K562 (cell line): ENCODE results near the gene CCDC82. TPM values are rescaled to one million over a fixed set of nuclear protein-coding genes. Genes with fewer than 3 reads are reported as not detected.

Source experiments
- EGR1 ChIP-seq: fragments of 450-650 bp; conservative IDR thresholded peaks from 2 replicates; pipeline ENCODE4 v1.6.1; 2017; ENCODE audit warnings: mild to moderate bottlenecking
- GABPB2 ChIP-seq: fragments of 250-450 bp; sonication (Bioruptor Pico); conservative IDR thresholded peaks from 2 replicates; pipeline ENCODE4 v1.5.1; 2021; ENCODE audit warnings: mild to moderate bottlenecking
- HDAC6 ChIP-seq: IDR thresholded peaks from 2 replicates; pipeline ENCODE4 v1.6.1; 2012; ENCODE audit warnings: low read depth, mild to moderate bottlenecking, control low read depth, inconsistent platforms, low read length, moderate library complexity
- NR2C2 ChIP-seq, 2 experiments: fragments of 200-800 bp in 1 of 2; sonication (Bioruptor generic) in 1 of 2; sonication (generic) in 1 of 2; formaldehyde crosslinking in 1 of 2; IDR thresholded peaks; 2 replicates each; pipeline versions ENCODE4 v1.6.1 to v1.8.0; 2016 to 2022; ENCODE audit warnings: mild to moderate bottlenecking in 1 of 2, missing compliant biosample characterization in 1 of 2, missing genetic modification characterization in 1 of 2, missing genetic modification reagents in 1 of 2
- NR2F6 ChIP-seq: fragments of 450-650 bp; formaldehyde crosslinking; IDR thresholded peaks from 2 replicates; pipeline ENCODE4 v1.4.0; 2020; ENCODE audit warnings: mild to moderate bottlenecking
- PHB ChIP-seq: fragments of 250-450 bp; sonication (Bioruptor Pico); IDR thresholded peaks from 2 replicates; pipeline ENCODE4 v1.5.0; 2021
- THRAP3 ChIP-seq: fragments of 450-650 bp; IDR thresholded peaks from 2 replicates; pipeline ENCODE4 v1.6.1; 2016; ENCODE audit warnings: mild to moderate bottlenecking, inconsistent platforms, borderline replicate concordance
- ZNF217 ChIP-seq: sonication (generic); formaldehyde crosslinking; IDR thresholded peaks from 2 replicates; pipeline ENCODE4 v1.8.0; 2022; ENCODE audit warnings: mild to moderate bottlenecking, missing genetic modification reagents
- polyA plus RNA-seq, 8 experiments: library from polyadenylated mRNA; depleted of rRNA in 4 of 8; stranded (reverse) in 5 of 8; unstranded in 3 of 8; fragments of >200 nt; fragmentation: Nextera tagmentation in 2 of 8; fragmentation: Illumina TruSeq in 1 of 8; extraction: Ambion mirVana in 2 of 8; extraction: Trizol in 1 of 8; gene quantifications; 2 replicates each; pipeline versions ENCODE4 v1.2.1 to v1.2.3, GENCODE V29; 2011 to 2014; ENCODE audit warnings: inconsistent platforms in 1 of 8, missing spikeins in 1 of 8
- total RNA-seq, 7 experiments: library from RNA; depleted of rRNA in 6 of 7; stranded (reverse); fragments of >200 nt in 6 of 7; fragmentation: Illumina TruSeq in 2 of 7; extraction: Trizol in 2 of 7; gene quantifications; 2 replicates each; pipeline versions ENCODE4 v1.2.1 to v1.2.3, GENCODE V29; 2011 to 2021; ENCODE audit warnings: low replicate concordance in 1 of 7
- TF ChIP-seq, protein P1 (sequence below): fragments of 450-650 bp; formaldehyde crosslinking; IDR thresholded peaks from 2 replicates; pipeline ENCODE4 v1.4.0; 2020; ENCODE audit warnings: mild to moderate bottlenecking, mixed read lengths
- TF ChIP-seq, protein P2 (sequence below): sonication (generic); formaldehyde crosslinking; IDR thresholded peaks from 2 replicates; pipeline ENCODE4 v1.8.0; 2022; ENCODE audit warnings: mild to moderate bottlenecking, missing genetic modification reagents
- TF ChIP-seq, protein P3 (sequence below), 2 experiments: fragments of 450-650 bp; IDR thresholded peaks; 2 replicates each; pipeline ENCODE4 v1.6.1; 2016; ENCODE audit warnings: mild to moderate bottlenecking in 2 of 2, borderline replicate concordance in 1 of 2, low read depth in 1 of 2, moderate library complexity in 1 of 2
- TF ChIP-seq, protein P4 (sequence below), 2 experiments: fragments of 450-650 bp in 1 of 2; sonication (generic) in 1 of 2; formaldehyde crosslinking; conservative IDR thresholded peaks; 2 replicates each; pipeline versions ENCODE4 v1.4.0 to v1.8.1; 2020 to 2022; ENCODE audit warnings: mild to moderate bottlenecking in 1 of 2, missing genetic modification reagents in 1 of 2
- TF ChIP-seq, protein P5 (sequence below): IDR thresholded peaks from 2 replicates; pipeline ENCODE4 v1.6.1; 2011; ENCODE audit warnings: borderline replicate concordance, low read depth, mild to moderate bottlenecking, moderate library complexity, low read length; ENCODE audit not compliant: insufficient read depth, poor library complexity, severe bottlenecking

The CCDC82 gene
- total and polyA plus RNA-seq, 9 of the 15 experiments (the other 6 are each of a cell fraction or from before 2014, with no cell fraction given): 12.5 to 51.3 (median 24.5) TPM

DNA sequence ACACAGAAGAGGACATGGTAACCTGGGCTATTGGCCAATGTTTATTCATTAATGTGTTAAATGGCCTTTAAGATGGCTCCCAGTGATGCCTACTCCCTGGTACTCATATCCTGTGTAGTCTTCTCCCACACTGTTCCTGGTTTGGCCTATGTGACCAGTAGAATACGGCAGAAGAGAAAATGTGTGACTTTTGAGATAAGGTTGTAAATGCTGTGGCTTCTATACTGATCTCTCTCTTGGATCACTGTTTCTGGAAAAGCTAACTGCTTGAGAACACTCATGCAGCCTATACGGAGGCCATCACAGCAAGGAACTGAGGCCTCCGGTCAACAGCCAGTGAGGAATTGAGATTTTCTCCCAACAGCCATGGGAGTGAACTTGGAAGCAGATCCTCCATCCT, 70.9 kb downstream of the CCDC82 start (continued):
- TF ChIP-seq, protein P1, sequence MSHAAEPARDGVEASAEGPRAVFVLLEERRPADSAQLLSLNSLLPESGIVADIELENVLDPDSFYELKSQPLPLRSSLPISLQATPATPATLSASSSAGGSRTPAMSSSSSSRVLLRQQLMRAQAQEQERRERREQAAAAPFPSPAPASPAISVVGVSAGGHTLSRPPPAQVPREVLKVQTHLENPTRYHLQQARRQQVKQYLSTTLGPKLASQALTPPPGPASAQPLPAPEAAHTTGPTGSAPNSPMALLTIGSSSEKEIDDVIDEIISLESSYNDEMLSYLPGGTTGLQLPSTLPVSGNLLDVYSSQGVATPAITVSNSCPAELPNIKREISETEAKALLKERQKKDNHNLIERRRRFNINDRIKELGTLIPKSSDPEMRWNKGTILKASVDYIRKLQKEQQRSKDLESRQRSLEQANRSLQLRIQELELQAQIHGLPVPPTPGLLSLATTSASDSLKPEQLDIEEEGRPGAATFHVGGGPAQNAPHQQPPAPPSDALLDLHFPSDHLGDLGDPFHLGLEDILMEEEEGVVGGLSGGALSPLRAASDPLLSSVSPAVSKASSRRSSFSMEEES (CRISPR knock-in tag): no peak
- TF ChIP-seq, protein P2, sequence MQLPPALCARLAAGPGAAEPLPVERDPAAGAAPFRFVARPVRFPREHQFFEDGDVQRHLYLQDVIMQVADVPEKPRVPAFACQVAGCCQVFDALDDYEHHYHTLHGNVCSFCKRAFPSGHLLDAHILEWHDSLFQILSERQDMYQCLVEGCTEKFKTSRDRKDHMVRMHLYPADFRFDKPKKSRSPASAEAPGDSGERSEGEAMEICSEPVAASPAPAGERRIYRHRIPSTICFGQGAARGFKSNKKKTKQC (CRISPR knock-in tag): no peak
- TF ChIP-seq, protein P3, sequence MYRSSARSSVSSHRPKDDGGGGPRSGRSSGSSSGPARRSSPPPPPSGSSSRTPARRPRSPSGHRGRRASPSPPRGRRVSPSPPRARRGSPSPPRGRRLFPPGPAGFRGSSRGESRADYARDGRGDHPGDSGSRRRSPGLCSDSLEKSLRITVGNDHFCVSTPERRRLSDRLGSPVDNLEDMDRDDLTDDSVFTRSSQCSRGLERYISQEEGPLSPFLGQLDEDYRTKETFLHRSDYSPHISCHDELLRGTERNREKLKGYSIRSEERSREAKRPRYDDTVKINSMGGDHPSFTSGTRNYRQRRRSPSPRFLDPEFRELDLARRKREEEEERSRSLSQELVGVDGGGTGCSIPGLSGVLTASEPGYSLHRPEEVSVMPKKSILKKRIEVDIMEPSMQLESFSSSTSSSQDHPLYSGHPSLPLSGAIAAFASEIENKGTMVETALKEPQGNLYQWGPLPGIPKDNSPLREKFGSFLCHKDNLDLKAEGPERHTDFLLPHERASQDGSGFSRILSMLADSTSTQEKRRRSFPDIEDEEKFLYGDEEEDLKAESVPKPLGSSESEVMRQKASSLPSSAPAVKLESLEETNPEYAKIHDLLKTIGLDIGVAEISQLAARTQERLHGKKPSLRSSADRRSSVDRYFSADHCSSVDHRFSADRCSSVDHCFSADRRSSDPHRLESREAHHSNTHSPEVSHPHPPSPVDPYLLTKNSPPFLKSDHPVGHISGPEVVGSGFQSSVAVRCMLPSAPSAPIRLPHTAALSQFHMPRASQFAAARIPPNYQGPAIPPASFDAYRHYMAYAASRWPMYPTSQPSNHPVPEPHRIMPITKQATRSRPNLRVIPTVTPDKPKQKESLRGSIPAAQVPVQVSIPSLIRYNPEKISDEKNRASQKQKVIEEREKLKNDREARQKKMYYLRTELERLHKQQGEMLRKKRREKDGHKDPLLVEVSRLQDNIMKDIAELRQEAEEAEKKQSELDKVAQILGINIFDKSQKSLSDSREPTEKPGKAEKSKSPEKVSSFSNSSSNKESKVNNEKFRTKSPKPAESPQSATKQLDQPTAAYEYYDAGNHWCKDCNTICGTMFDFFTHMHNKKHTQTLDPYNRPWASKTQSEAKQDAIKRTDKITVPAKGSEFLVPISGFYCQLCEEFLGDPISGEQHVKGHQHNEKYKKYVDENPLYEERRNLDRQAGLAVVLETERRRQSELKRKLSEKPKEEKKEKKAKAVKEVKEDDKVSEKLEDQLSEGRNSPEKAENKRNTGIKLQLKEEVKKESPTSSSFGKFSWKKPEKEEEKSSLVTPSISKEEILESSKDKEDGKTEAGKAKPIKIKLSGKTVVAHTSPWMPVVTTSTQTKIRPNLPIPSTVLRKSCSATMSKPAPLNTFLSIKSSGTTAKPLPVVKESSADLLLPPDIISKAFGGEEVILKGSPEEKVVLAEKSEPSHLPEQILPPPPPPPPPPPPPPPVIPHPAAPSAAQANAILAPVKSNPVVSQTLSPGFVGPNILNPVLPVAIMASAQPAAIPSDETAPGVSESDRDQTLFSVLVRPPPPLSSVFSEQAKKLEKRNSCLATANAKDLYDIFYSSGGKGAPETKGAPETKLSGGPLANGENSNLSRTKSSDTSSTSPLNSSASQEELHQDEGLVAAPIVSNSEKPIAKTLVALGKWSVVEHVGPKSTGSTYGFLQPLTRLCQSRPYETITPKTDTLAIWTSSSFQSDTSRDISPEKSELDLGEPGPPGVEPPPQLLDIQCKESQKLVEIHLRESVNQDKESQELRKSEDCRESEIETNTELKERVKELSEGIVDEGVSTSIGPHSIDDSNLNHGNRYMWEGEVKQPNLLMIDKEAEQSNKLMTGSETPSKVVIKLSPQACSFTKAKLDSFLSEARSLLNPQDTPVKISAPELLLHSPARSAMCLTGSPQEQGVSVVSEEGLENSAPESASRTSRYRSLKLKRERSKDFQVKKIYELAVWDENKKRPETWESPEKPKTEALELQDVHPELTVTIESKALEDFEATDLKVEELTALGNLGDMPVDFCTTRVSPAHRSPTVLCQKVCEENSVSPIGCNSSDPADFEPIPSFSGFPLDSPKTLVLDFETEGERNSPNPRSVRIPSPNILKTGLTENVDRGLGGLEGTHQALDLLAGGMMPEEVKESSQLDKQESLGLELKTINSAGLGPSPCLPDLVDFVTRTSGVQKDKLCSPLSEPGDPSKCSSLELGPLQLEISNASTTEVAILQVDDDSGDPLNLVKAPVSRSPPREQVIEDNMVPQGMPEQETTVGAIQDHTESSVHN (IDR thresholded peaks at IDR 0.05; ENCODE audit: borderline replicate concordance in 1 of 2, low read depth in 1 of 2): no peak
- TF ChIP-seq NR2F6 (CRISPR knock-in tag) (no peak), ZNF217 (CRISPR knock-in tag) (no peak), HDAC6 (no peak), NR2C2 (CRISPR knock-in tag; IDR thresholded peaks at IDR 0.05) (no peak), NR2C2 (tag; IDR thresholded peaks at IDR 0.05) (no peak), EGR1 (no peak), PHB (CRISPR knock-in tag) (no peak), THRAP3 (no peak), GABPB2 (no peak)
- TF ChIP-seq, protein P4, sequence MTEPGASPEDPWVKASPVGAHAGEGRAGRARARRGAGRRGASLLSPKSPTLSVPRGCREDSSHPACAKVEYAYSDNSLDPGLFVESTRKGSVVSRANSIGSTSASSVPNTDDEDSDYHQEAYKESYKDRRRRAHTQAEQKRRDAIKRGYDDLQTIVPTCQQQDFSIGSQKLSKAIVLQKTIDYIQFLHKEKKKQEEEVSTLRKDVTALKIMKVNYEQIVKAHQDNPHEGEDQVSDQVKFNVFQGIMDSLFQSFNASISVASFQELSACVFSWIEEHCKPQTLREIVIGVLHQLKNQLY (CRISPR knock-in tag; conservative IDR thresholded peaks at IDR 0.05): no peak
- TF ChIP-seq, protein P5, sequence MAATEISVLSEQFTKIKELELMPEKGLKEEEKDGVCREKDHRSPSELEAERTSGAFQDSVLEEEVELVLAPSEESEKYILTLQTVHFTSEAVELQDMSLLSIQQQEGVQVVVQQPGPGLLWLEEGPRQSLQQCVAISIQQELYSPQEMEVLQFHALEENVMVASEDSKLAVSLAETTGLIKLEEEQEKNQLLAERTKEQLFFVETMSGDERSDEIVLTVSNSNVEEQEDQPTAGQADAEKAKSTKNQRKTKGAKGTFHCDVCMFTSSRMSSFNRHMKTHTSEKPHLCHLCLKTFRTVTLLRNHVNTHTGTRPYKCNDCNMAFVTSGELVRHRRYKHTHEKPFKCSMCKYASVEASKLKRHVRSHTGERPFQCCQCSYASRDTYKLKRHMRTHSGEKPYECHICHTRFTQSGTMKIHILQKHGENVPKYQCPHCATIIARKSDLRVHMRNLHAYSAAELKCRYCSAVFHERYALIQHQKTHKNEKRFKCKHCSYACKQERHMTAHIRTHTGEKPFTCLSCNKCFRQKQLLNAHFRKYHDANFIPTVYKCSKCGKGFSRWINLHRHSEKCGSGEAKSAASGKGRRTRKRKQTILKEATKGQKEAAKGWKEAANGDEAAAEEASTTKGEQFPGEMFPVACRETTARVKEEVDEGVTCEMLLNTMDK: no peak
